Muscle of leg (tissue), 11 donors: ENCODE measurements around the gene AP2B1. TPM values are rescaled to one million over a fixed set of nuclear protein-coding genes. Genes with fewer than 3 reads are reported as not detected.
A peak's percentile ranks its signal among the peaks of the same experiment; 100 is the strongest.

Source experiments
- DNase-seq: peaks from one replicate; pipeline ENCODE4 v3.0.0; 2013
- H3K27ac ChIP-seq: one replicate; pipeline ENCODE4 v1.5.1; 2013; ENCODE audit warnings: mild to moderate bottlenecking, low read length, control low read depth
- H3K27me3 ChIP-seq: one replicate; pipeline ENCODE4 v1.6.1; 2013; ENCODE audit warnings: low read length; ENCODE audit not compliant: control insufficient read depth, insufficient read depth
- H3K36me3 ChIP-seq: one replicate; pipeline ENCODE4 v1.6.1; 2013; ENCODE audit warnings: low read length; ENCODE audit not compliant: control insufficient read depth, insufficient read depth
- H3K4me1 ChIP-seq: one replicate; pipeline ENCODE4 v1.6.1; 2013; ENCODE audit warnings: low read length; ENCODE audit not compliant: control insufficient read depth, insufficient read depth
- H3K4me3 ChIP-seq: one replicate; pipeline ENCODE4 v1.5.1; 2013; ENCODE audit warnings: low read length, control low read depth
- H3K9me3 ChIP-seq: replicated peaks from 2 replicates; pipeline ENCODE4 v1.6.1; 2013; ENCODE audit warnings: low read depth, low read length; ENCODE audit not compliant: control insufficient read depth
- WGBS: methylation state at CpG from one replicate; pipeline ENCODE4 v1.1.5; 2013; ENCODE audit warnings: missing lambda C conversion rate; ENCODE audit not compliant: insufficient coverage; 5-methylcytosine and 5-hydroxymethylcytosine counted together
- polyA plus RNA-seq, 8 donors: library from polyadenylated mRNA; unstranded; fragments of 120-200 nt; gene quantifications; one replicate each; pipeline versions ENCODE4 v1.2.1 to v1.2.3, GENCODE V29; 2013; ENCODE audit warnings: inconsistent platforms in 1 of 8, low replicate concordance in 1 of 8; ENCODE audit not compliant: insufficient read length in 8 of 8, insufficient read depth in 1 of 8
- total RNA-seq: library from RNA; stranded (reverse); fragments of 120-200 nt; gene quantifications from one replicate; pipeline ENCODE4 v1.2.4, GENCODE V29; 2013

Gene AP2B1
- total and polyA plus RNA-seq, 9 donors: 45.4 to 92.9 (median 75.4) TPM

GRCh38 chr17:35742496-35742895, 155.4 kb downstream of the AP2B1 start:
- Histone ChIP-seq H3K36me3 (no peaks in the 10 kb centered on the region), H3K27me3 (peaks cover 45% of the 10 kb centered on the region), H3K27ac (no peak overlapping the region), H3K4me1 (peaks cover 8% of the 10 kb centered on the region), H3K9me3 (no peaks in the 10 kb centered on the region), H3K4me3 (no peak overlapping the region)
- DNase-seq: no peak
- no CpG with 5 or more reads among the region's 7 CpGs for WGBS

- WGBS: 50% methylated on average over 2 of the region's 7 CpGs
- H3K9me3 ChIP-seq: no peaks in the 10 kb centered on the region
- no peaks in the 10 kb centered on the region for H3K36me3 ChIP-seq
- H3K27me3 ChIP-seq: peaks cover 45% of the 10 kb centered on the region
- no peak for DNase-seq
- no peak overlapping the region for H3K4me3 ChIP-seq
- H3K27ac ChIP-seq: no peak overlapping the region
- peaks cover 8% of the 10 kb centered on the region for H3K4me1 ChIP-seq
Observed at GRCh38 chr17:35742896-35743477, 155.9 kb downstream of the AP2B1 start.

- Histone ChIP-seq H3K36me3 (no peaks in the 10 kb centered on the region), H3K4me3 (no peak overlapping the region), H3K4me1 (peaks cover 8% of the 10 kb centered on the region), H3K9me3 (no peaks in the 10 kb centered on the region), H3K27ac (no peak overlapping the region), H3K27me3 (peaks cover 51% of the 10 kb centered on the region)
- 17% methylated on average over 1 of the region's 7 CpGs for WGBS
- peak; percentile 43 for DNase-seq
Observed at GRCh38 chr17:35743626-35744328, 156.7 kb downstream of the AP2B1 start.

- Histone ChIP-seq H3K27me3 (peaks cover 61% of the 10 kb centered on the region), H3K36me3 (no peaks in the 10 kb centered on the region), H3K27ac (no peak overlapping the region), H3K4me1 (peaks cover 8% of the 10 kb centered on the region), H3K4me3 (no peak overlapping the region), H3K9me3 (no peaks in the 10 kb centered on the region)
- WGBS: 72% methylated on average over 6 of the region's 8 CpGs
- no peak for DNase-seq
Observed at GRCh38 chr17:35744830-35745229, 157.7 kb downstream of the AP2B1 start.

- Histone ChIP-seq H3K9me3 (no peaks in the 10 kb centered on the region), H3K4me1 (peaks cover 8% of the 10 kb centered on the region), H3K4me3 (no peak overlapping the region), H3K27ac (no peak overlapping the region), H3K36me3 (no peaks in the 10 kb centered on the region), H3K27me3 (peaks cover 61% of the 10 kb centered on the region)
- 74% methylated on average over 7 of the region's 7 CpGs for WGBS
- no peak for DNase-seq
Observed at GRCh38 chr17:35745246-35745645, 158.1 kb downstream of the AP2B1 start.

GRCh38 chr17:35745749-35746320, 158.7 kb downstream of the AP2B1 start:
- Histone ChIP-seq H3K27ac (no peak overlapping the region), H3K9me3 (no peaks in the 10 kb centered on the region), H3K36me3 (no peaks in the 10 kb centered on the region), H3K4me3 (no peak overlapping the region), H3K27me3 (peaks cover 61% of the 10 kb centered on the region), H3K4me1 (peaks cover 7% of the 10 kb centered on the region)
- 80% methylated on average over 12 of the region's 15 CpGs for WGBS
- DNase-seq: no peak

- 6% methylated on average over 6 of the region's 12 CpGs for WGBS
- Histone ChIP-seq H3K9me3 (no peaks in the 10 kb centered on the region), H3K4me1 (no peaks in the 10 kb centered on the region), H3K27me3 (peaks cover 50% of the 10 kb centered on the region), H3K4me3 (no peak overlapping the region), H3K36me3 (no peaks in the 10 kb centered on the region), H3K27ac (no peak overlapping the region)
- DNase-seq: peak; percentile 80
Observed at GRCh38 chr17:35747540-35748017, 160.5 kb downstream of the AP2B1 start.

- DNase-seq: no peak
- 48% methylated on average over 3 of the region's 4 CpGs for WGBS
- Histone ChIP-seq H3K36me3 (no peaks in the 10 kb centered on the region), H3K27me3 (peaks cover 46% of the 10 kb centered on the region), H3K27ac (no peak overlapping the region), H3K4me3 (no peak overlapping the region), H3K9me3 (no peaks in the 10 kb centered on the region), H3K4me1 (no peaks in the 10 kb centered on the region)
Observed at GRCh38 chr17:35748341-35748841, 161.3 kb downstream of the AP2B1 start.

- no peak overlapping the region for H3K27ac ChIP-seq
- no peak overlapping the region for H3K4me3 ChIP-seq
- H3K9me3 ChIP-seq: no peaks in the 10 kb centered on the region
- 88% methylated on average over 3 of the region's 6 CpGs for WGBS
- DNase-seq: no peak
- H3K36me3 ChIP-seq: no peaks in the 10 kb centered on the region
- no peaks in the 10 kb centered on the region for H3K4me1 ChIP-seq
- H3K27me3 ChIP-seq: peaks cover 42% of the 10 kb centered on the region
Observed at GRCh38 chr17:35748979-35749378, 161.9 kb downstream of the AP2B1 start.
